ENCODE measurements around the gene TMEM185B.
"Not testable (repeated sequence)": the region's sequence is repeated elsewhere in the genome, so short reads cannot be mapped to it uniquely, and the experiment has no call there.

The TMEM185B gene

GRCh38 chr2:120251078-120251477, 27.9 kb upstream of the TMEM185B start:
- no peak for DNase-seq

GRCh38 chr2:120250640-120251039, 27.4 kb upstream of the TMEM185B start:
- DNase-seq: no peak

- DNase-seq: no peak
Measured at GRCh38 chr2:120247851-120248250, 24.7 kb upstream of the TMEM185B start.

GRCh38 chr2:120246546-120247300, 23.5 kb upstream of the TMEM185B start:
- DNase-seq: no peak

- no peak for DNase-seq
Measured at GRCh38 chr2:120245520-120246332, 22.5 kb upstream of the TMEM185B start.

- no peak for DNase-seq
Measured at GRCh38 chr2:120244656-120245519, 21.7 kb upstream of the TMEM185B start.

GRCh38 chr2:120243875-120244553, 20.8 kb upstream of the TMEM185B start:
- DNase-seq: no peak

- no peak for DNase-seq
Measured at GRCh38 chr2:120243211-120243610, 20.0 kb upstream of the TMEM185B start.

- DNase-seq: no peak
Measured at GRCh38 chr2:120241684-120242083, 18.5 kb upstream of the TMEM185B start.

- no peak for DNase-seq
Measured at GRCh38 chr2:120240901-120241429, 17.8 kb upstream of the TMEM185B start.

GRCh38 chr2:120239488-120240287, 16.5 kb upstream of the TMEM185B start:
- no peak for DNase-seq

- DNase-seq: no peak
Measured at GRCh38 chr2:120238728-120239487, 15.7 kb upstream of the TMEM185B start.

- DNase-seq: no peak
Measured at GRCh38 chr2:120237491-120237902, 14.3 kb upstream of the TMEM185B start.

- DNase-seq: no peak
Measured at GRCh38 chr2:120236791-120237190, 13.6 kb upstream of the TMEM185B start.

- no peak for DNase-seq
Measured at GRCh38 chr2:120236316-120236715, 13.1 kb upstream of the TMEM185B start.

- no peak for DNase-seq
Measured at GRCh38 chr2:120235681-120236080, 12.5 kb upstream of the TMEM185B start.

- DNase-seq: not testable (repeated sequence)
Measured at GRCh38 chr2:120235158-120235557, 12.0 kb upstream of the TMEM185B start.

- DNase-seq: no peak
Measured at GRCh38 chr2:120233292-120233691, 10.1 kb upstream of the TMEM185B start.

GRCh38 chr2:120231974-120232635, 8.9 kb upstream of the TMEM185B start:
- DNase-seq: peak; percentile 77

- peak; percentile 61 for DNase-seq
Measured at GRCh38 chr2:120231564-120231973, 8.4 kb upstream of the TMEM185B start.
